ENCODE data around the gene EMC9. TPM values are rescaled to one million over a fixed set of nuclear protein-coding genes. Genes with fewer than 3 reads are reported as not detected.
A peak's percentile ranks its signal among the peaks of the same experiment; 100 is the strongest.
"Not testable (repeated sequence)": the region's sequence is repeated elsewhere in the genome, so short reads cannot be mapped to it uniquely, and the experiment has no call there.

EMC9 gene
- total RNA-seq, 4 donors from 2014 or later: 8.8 to 14.4 (median 12.2) TPM

GRCh38 chr14:24113379-24113800 is 28.0 kb downstream of the EMC9 start:
- peak overlapping the region; percentile 63 to 96 (median 67) for H3K4me3 ChIP-seq
- peak overlapping the region; percentile 93 to 98 (median 97) for H3K27ac ChIP-seq (replicated peaks in 1 of 4)
- H3K36me3 ChIP-seq: peaks cover 6 to 18% (median 16%) of the 10 kb centered on the region in 4 donors
- 20% methylated on average over 10 of the region's 15 CpGs for WGBS
- no peak for TF ChIP-seq CTCF (IDR thresholded peaks at IDR 0.05)
- no peaks in the 10 kb centered on the region for H3K9me3 ChIP-seq
- H3K4me1 ChIP-seq: peaks cover 28 to 31% (median 30%) of the 10 kb centered on the region in 4 donors
- H3K27me3 ChIP-seq: no peaks in the 10 kb centered on the region
- intact Hi-C loops (cut with DNase I): no loop called here
- DNase-seq (ENCODE audit: extremely low spot score): no peak

DNA sequence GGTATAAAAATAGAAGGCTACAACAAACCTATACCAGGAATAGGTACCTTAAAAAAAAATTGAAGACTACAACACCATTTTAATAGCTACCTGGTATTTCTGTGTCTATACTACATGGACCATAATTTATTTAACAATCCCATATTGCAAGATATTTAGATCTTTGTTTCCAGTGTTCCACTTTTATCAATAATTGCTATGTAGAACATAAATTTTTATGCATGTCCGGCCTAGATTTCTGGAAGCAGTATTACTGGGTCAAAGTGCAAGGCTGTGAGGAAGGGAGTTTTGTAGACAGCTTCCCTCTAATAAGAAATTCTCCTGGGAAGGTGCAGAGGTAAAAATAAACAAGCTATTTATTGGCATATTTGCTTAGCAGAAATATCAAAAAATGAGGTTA is 30.9 kb downstream of the EMC9 start:
- Histone ChIP-seq H3K27ac (replicated peaks in 1 of 4) (no peak overlapping the region), H3K9me3 (no peaks in the 10 kb centered on the region), H3K27me3 (no peaks in the 10 kb centered on the region), H3K4me1 (peaks cover 14 to 20% (median 18%) of the 10 kb centered on the region in 4 donors), H3K36me3 (no peaks in the 10 kb centered on the region), H3K4me3 (no peak overlapping the region)
- intact Hi-C loops (cut with DNase I): no loop called here
- no peak for TF ChIP-seq POLR2AphosphoS5 (IDR thresholded peaks at IDR 0.05)
- TF ChIP-seq EP300 (IDR thresholded peaks at IDR 0.05): no peak
- no peak for DNase-seq (ENCODE audit: extremely low spot score)
- 65% methylated on average over 1 of the region's 1 CpG for WGBS

DNA sequence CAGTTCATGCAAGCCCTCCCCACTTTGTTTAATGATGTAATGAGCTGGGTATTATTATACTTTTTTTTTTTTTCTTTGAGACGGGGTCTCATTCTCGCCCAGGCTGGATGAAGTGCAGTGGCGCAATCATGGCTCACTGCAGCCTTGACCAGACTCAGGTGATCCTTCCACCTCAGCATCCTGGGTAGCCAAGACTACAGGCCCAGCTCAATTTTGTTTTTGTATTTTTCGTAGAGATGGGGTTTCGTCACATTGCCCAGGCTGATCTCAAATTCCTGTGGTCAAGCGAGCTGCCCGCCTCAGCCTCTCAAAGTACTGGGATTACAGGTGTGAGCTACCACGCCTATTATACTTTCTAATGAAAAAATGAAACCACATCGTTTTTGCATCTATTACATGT is 31.3 kb downstream of the EMC9 start:
- 80% methylated on average over 9 of the region's 9 CpGs for WGBS
- no peak for TF ChIP-seq POLR2AphosphoS5 (IDR thresholded peaks at IDR 0.05)
- TF ChIP-seq POLR2A (IDR thresholded peaks at IDR 0.05; ENCODE audit: low read depth): no peak
- no peak for TF ChIP-seq CTCF (IDR thresholded peaks at IDR 0.05)
- TF ChIP-seq EP300 (IDR thresholded peaks at IDR 0.05): no peak
- DNase-seq (ENCODE audit: extremely low spot score): no peak
- intact Hi-C loops (cut with DNase I): no loop called here
- peaks cover 12 to 18% (median 15%) of the 10 kb centered on the region in 4 donors for H3K4me1 ChIP-seq
- no peaks in the 10 kb centered on the region for H3K27me3 ChIP-seq
- H3K4me3 ChIP-seq: no peak overlapping the region
- H3K9me3 ChIP-seq: no peaks in the 10 kb centered on the region
- H3K27ac ChIP-seq (replicated peaks in 1 of 4): no peak overlapping the region
- no peaks in the 10 kb centered on the region for H3K36me3 ChIP-seq

GRCh38 chr14:24108336-24108874 is 33.0 kb downstream of the EMC9 start:
- peaks cover 0 to 5% (median 4%) of the 10 kb centered on the region in 4 donors for H3K36me3 ChIP-seq
- no peak for DNase-seq (ENCODE audit: extremely low spot score)
- no peaks in the 10 kb centered on the region for H3K27me3 ChIP-seq
- WGBS: 44% methylated on average over 5 of the region's 5 CpGs
- H3K27ac ChIP-seq (replicated peaks in 1 of 4): peak overlapping the region in 3 of 4 donors; percentile 13 to 42 (median 39)
- peaks cover 9 to 15% (median 13%) of the 10 kb centered on the region in 4 donors for H3K4me1 ChIP-seq
- H3K9me3 ChIP-seq: no peaks in the 10 kb centered on the region
- no peak overlapping the region for H3K4me3 ChIP-seq
- TF ChIP-seq POLR2A (IDR thresholded peaks at IDR 0.05; ENCODE audit: low read depth) (no peak), POLR2AphosphoS5 (IDR thresholded peaks at IDR 0.05) (no peak), EP300 (IDR thresholded peaks at IDR 0.05) (no peak), CTCF (IDR thresholded peaks at IDR 0.05) (no peak)
- intact Hi-C loops (cut with DNase I): loop anchor here (2.0 to 5.0 kb wide), 2 partner anchors 50 to 54 kb away; partner anchors contain the start of gene IRF9

DNA sequence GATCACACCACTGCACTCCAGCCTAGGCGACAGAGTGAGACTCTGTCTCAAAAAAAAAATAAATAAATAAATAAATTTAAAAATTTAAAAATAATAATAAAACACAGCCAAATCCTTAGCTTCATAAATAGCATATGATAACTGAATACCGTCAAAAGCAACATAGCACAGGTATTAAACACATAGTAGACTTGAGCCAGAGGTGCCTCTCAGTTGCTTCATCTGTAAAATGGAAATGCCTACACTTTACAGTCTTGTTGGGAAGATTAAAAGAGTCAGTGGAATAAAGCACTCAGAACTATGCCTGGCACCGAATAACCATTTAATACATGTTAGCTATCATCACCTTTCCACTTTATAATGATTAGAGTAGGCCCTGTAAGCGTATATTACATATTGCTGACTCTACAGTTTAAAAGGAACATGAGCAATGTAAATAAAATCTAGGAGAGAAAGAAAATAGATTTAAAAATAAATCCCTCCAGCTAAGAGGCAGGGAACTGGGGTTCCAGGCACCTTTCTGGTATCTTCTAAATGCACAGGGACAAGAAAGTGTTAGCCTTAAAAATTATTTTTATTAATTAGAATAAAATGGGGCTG is 34.6 kb downstream of the EMC9 start:
- H3K9me3 ChIP-seq: no peaks in the 10 kb centered on the region
- H3K27me3 ChIP-seq: no peaks in the 10 kb centered on the region
- no peak for DNase-seq (ENCODE audit: extremely low spot score)
- H3K4me3 ChIP-seq: no peak overlapping the region
- 89% methylated on average over 4 of the region's 4 CpGs for whole genome bisulfite sequencing
- peaks cover 5 to 13% (median 11%) of the 10 kb centered on the region in 4 donors for H3K4me1 ChIP-seq
- H3K27ac ChIP-seq (replicated peaks in 1 of 4): no peak overlapping the region
- intact Hi-C loops (cut with DNase I): loop anchor here (5.0 kb wide), 1 partner anchor 56 kb away; the partner anchor contains the start of gene IRF9
- peaks cover 0 to 8% (median 6%) of the 10 kb centered on the region in 4 donors for H3K36me3 ChIP-seq
- TF ChIP-seq CTCF (IDR thresholded peaks at IDR 0.05): no peak
- no peak for TF ChIP-seq POLR2A (IDR thresholded peaks at IDR 0.05; ENCODE audit: low read depth)
- no peak for TF ChIP-seq EP300 (IDR thresholded peaks at IDR 0.05)
- TF ChIP-seq POLR2AphosphoS5 (IDR thresholded peaks at IDR 0.05): no peak

DNA sequence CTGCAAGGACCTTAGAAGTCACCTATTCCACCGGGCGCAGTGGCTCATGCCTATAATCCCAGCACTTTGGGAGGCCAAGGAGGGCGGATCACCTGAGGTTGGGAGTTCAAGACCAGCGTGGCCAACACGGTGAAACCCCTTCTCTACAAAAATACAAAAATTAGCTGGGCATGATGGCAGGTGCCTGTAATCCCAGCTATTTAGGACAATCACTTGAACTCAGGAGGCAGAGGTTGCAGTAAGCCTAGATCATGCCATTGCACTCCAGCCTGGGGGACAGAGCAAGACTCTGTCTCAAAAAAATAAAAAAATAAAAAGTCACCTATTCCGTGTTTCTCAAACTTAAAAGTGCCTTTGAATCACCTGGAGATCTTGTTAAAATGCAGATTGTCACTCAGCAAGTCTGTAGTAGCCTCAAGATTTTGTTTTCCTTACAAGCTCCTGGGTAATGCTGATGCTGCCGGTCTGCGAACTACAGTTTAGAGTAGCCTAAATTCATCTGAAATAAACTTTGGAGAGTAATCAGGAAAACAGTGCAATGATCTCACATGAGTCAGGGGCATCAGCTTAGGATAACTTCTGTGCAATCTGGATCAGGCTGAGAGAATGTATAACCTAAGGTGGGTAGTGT is 35.7 kb downstream of the EMC9 start:
- intact Hi-C loops (cut with DNase I): loop anchor here (5.0 kb wide), 1 partner anchor 57 kb away; the partner anchor contains the start of gene IRF9
- DNase-seq (ENCODE audit: extremely low spot score); H3K9me3 ChIP-seq; H3K27ac ChIP-seq (replicated peaks in 1 of 4); H3K4me3 ChIP-seq; H3K27me3 ChIP-seq: not testable (repeated sequence)
- H3K36me3 ChIP-seq: peaks cover 0 to 11% (median 6%) of the 10 kb centered on the region in 4 donors
- 93% methylated on average over 8 of the region's 8 CpGs for WGBS
- peaks cover 5 to 13% (median 10%) of the 10 kb centered on the region in 4 donors for H3K4me1 ChIP-seq
